Caco-2 (cell line): ENCODE data around the gene DRG1. TPM values are rescaled to one million over a fixed set of nuclear protein-coding genes. Genes with fewer than 3 reads are reported as not detected.

ENCODE experiments used
- BruUV-seq: library from RNA; stranded (reverse); fragments of 400-500 nt; replicated peaks from 2 replicates; lab custom pipeline; 2021; lab: Mats Ljungman, UMichigan
- CTCF ChIA-PET: fragments of 300-600 bp; sonication (Branson Sonifier 250); formaldehyde crosslinking; loops from one replicate; lab custom pipeline; 2022; ENCODE audit warnings: antibody characterized with exemption; lab: Charles Lee
- POLR2A ChIA-PET: fragments of 300-600 bp; sonication (Branson Sonifier 250); formaldehyde crosslinking; loops from one replicate; lab custom pipeline; 2022; ENCODE audit warnings: antibody characterized with exemption; lab: Charles Lee
- DNase-seq, 2 experiments: peaks; one replicate each; pipeline versions ENCODE4 v3.0.0 to v3.0.0-alpha.2; 2020 to 2022
- H3K27me3 ChIP-seq: replicated peaks from 2 replicates; pipeline ENCODE4 v1.6.0; 2011; ENCODE audit warnings: low read length; ENCODE audit not compliant: control insufficient read depth, insufficient read depth
- H3K36me3 ChIP-seq: 2 replicates; pipeline ENCODE4 v1.5.1; 2011; ENCODE audit warnings: low read length; ENCODE audit not compliant: control insufficient read depth, insufficient read depth
- H3K4me1 ChIP-seq: fragments of 250-450 bp; sonication (Bioruptor Pico); 2 replicates; pipeline ENCODE4 v1.5.1; 2020; ENCODE audit warnings: mild to moderate bottlenecking
- H3K4me3 ChIP-seq: 2 replicates; pipeline ENCODE4 v1.5.1; 2011; ENCODE audit warnings: low read depth, mild to moderate bottlenecking, control low read depth, low read length
- H3K9me3 ChIP-seq: fragments of 250-450 bp; sonication (Bioruptor Pico); 2 replicates; pipeline ENCODE4 v1.5.1; 2020; ENCODE audit warnings: mild to moderate bottlenecking, moderate library complexity
- H3K27ac Mint-ChIP-seq: one replicate; pipeline ENCODE4 v1.8.0; 2022; ENCODE audit warnings: mixed read lengths; ENCODE audit not compliant: unreplicated experiment
- H3K27me3 Mint-ChIP-seq: one replicate; pipeline ENCODE4 v1.8.0; 2022; ENCODE audit warnings: mixed read lengths; ENCODE audit not compliant: insufficient read depth, unreplicated experiment
- H3K36me3 Mint-ChIP-seq: one replicate; pipeline ENCODE4 v1.8.0; 2022; ENCODE audit warnings: mild to moderate bottlenecking, mixed read lengths; ENCODE audit not compliant: insufficient read depth, unreplicated experiment
- H3K4me1 Mint-ChIP-seq: one replicate; pipeline ENCODE4 v1.8.0; 2022; ENCODE audit warnings: low read depth, mixed read lengths; ENCODE audit not compliant: unreplicated experiment
- H3K4me3 Mint-ChIP-seq: one replicate; pipeline ENCODE4 v1.8.0; 2022; ENCODE audit warnings: mild to moderate bottlenecking, moderate library complexity, mixed read lengths; ENCODE audit not compliant: unreplicated experiment
- H3K9me3 Mint-ChIP-seq: one replicate; pipeline ENCODE4 v1.8.0; 2022; ENCODE audit warnings: mixed read lengths; ENCODE audit not compliant: unreplicated experiment
- CTCF ChIP-seq, 2 experiments: fragments of 200-600 bp in 1 of 2; IDR thresholded peaks; 1 replicate in 1 of 2; 2 replicates in 1 of 2; pipeline versions ENCODE4 v1.5.1 to v1.8.0; 2011 to 2022; ENCODE audit warnings: antibody characterized with exemption in 1 of 2, control low read depth in 1 of 2, inconsistent platforms in 1 of 2, low read depth in 1 of 2, low read length in 1 of 2, mild to moderate bottlenecking in 1 of 2, moderate library complexity in 1 of 2; ENCODE audit not compliant: insufficient read depth in 1 of 2, severe bottlenecking in 1 of 2, unreplicated experiment in 1 of 2
- intact Hi-C: fragments of 100-400 bp; cut with micrococcal nuclease; formaldehyde crosslinking; loops from one replicate; pipeline ENCODE4 v1.10.0; 2022; ENCODE audit not compliant: unreplicated experiment
- total RNA-seq: library from RNA; stranded (reverse); gene quantifications from 2 replicates; pipeline ENCODE4 v1.2.3, GENCODE V29; 2022

The DRG1 gene
- total RNA-seq, 1 experiment from 2014 or later: 78.3 TPM

- ChIA-PET CTCF (no interaction called here), POLR2A (no interaction called here)
- Mint-ChIP-seq H3K36me3 (peaks cover 44% of the 10 kb centered on the region), H3K27me3 (no peaks in the 10 kb centered on the region), H3K9me3 (no peaks in the 10 kb centered on the region), H3K4me1 (no peaks in the 10 kb centered on the region), H3K4me3 (no peak overlapping the region), H3K27ac (no peak overlapping the region)
- intact Hi-C loops: no loop called here
- no peaks in the 10 kb centered on the region for H3K27me3 ChIP-seq
- no peak for DNase-seq
- H3K4me1 ChIP-seq: no peaks in the 10 kb centered on the region
- H3K9me3 ChIP-seq: no peaks in the 10 kb centered on the region
- no peak for TF ChIP-seq CTCF (IDR thresholded peaks at IDR 0.05; ENCODE audit: insufficient read depth in 1 of 2, low read depth in 1 of 2, low read length in 1 of 2, severe bottlenecking in 1 of 2, unreplicated experiment in 1 of 2)
- BruUV-seq: no TSS peak
- no peak overlapping the region for H3K4me3 ChIP-seq
- H3K36me3 ChIP-seq: peaks cover 1% of the 10 kb centered on the region; the same call in 1 of the 2 replicates
Observed at GRCh38 chr22:31448382-31448781, 49.0 kb downstream of the DRG1 start.

GRCh38 chr22:31449506-31449905 lies 50.1 kb downstream of the DRG1 start:
- intact Hi-C loops: no loop called here
- no peak overlapping the region for H3K4me3 Mint-ChIP-seq
- no peak overlapping the region for H3K4me3 ChIP-seq
- ChIA-PET CTCF (no interaction called here), POLR2A (no interaction called here)
- no TSS peak for BruUV-seq
- no peaks in the 10 kb centered on the region for H3K27me3 Mint-ChIP-seq
- H3K36me3 ChIP-seq: peaks cover 1% of the 10 kb centered on the region; the same call in 1 of the 2 replicates
- DNase-seq: no peak
- no peaks in the 10 kb centered on the region for H3K4me1 ChIP-seq
- peaks cover 44% of the 10 kb centered on the region for H3K36me3 Mint-ChIP-seq
- H3K27ac Mint-ChIP-seq: no peak overlapping the region
- TF ChIP-seq CTCF (IDR thresholded peaks at IDR 0.05; ENCODE audit: insufficient read depth in 1 of 2, low read depth in 1 of 2, low read length in 1 of 2, severe bottlenecking in 1 of 2, unreplicated experiment in 1 of 2): no peak
- H3K27me3 ChIP-seq: no peaks in the 10 kb centered on the region
- H3K9me3 Mint-ChIP-seq: no peaks in the 10 kb centered on the region
- no peaks in the 10 kb centered on the region for H3K9me3 ChIP-seq
- no peaks in the 10 kb centered on the region for H3K4me1 Mint-ChIP-seq

- DNase-seq: peak in 1 of 2 experiments; percentile 49
- POLR2A ChIA-PET: no interaction called here
- peak in 1 of 2 experiments; percentile 72 for TF ChIP-seq CTCF (IDR thresholded peaks at IDR 0.05; ENCODE audit: insufficient read depth in 1 of 2, low read depth in 1 of 2, low read length in 1 of 2, severe bottlenecking in 1 of 2, unreplicated experiment in 1 of 2)
- Mint-ChIP-seq H3K4me1 (no peaks in the 10 kb centered on the region), H3K27me3 (no peaks in the 10 kb centered on the region), H3K4me3 (no peak overlapping the region), H3K9me3 (no peaks in the 10 kb centered on the region), H3K27ac (no peak overlapping the region), H3K36me3 (peaks cover 32% of the 10 kb centered on the region)
- no peaks in the 10 kb centered on the region for H3K27me3 ChIP-seq
- CTCF ChIA-PET: interaction anchor here (0.6 to 1.5 kb wide), 16 partner anchors 10 to 518 kb away, joined by 3 to 13 read pairs (median 4); partner anchors contain the start of gene EIF4ENIF1
- H3K9me3 ChIP-seq: no peaks in the 10 kb centered on the region
- H3K4me3 ChIP-seq: no peak overlapping the region
- H3K4me1 ChIP-seq: no peaks in the 10 kb centered on the region
- intact Hi-C loops: no loop called here
- no TSS peak for BruUV-seq
- peaks cover 1% of the 10 kb centered on the region; the same call in 1 of the 2 replicates for H3K36me3 ChIP-seq
Observed at GRCh38 chr22:31451709-31452571, 52.5 kb downstream of the DRG1 start.
